HepG2 (cell line): ENCODE results near the gene TRIM15. TPM values are rescaled to one million over a fixed set of nuclear protein-coding genes. Genes with fewer than 3 reads are reported as not detected.

Source experiments
- ATAC-seq: fragments of 200-7000 bp; cut with Tn5 transposase; 3 replicates; pipeline ENCODE4 v1.9.1; 2020; ENCODE audit warnings: mild to moderate bottlenecking, moderate library complexity
- BruUV-seq: library from RNA; stranded (reverse); fragments of 400-500 nt; replicated peaks from 2 replicates; lab custom pipeline; 2021; lab: Mats Ljungman, UMichigan
- CTCF ChIA-PET: fragments of 300-600 bp; formaldehyde crosslinking; extraction: SDS; loops from one replicate; lab custom pipeline; 2021; ENCODE audit warnings: low total read pairs, inconsistent platforms, low intra/inter-chr PET ratio; lab: Yijun Ruan, JAX
- POLR2A ChIA-PET: fragments of 350-600 bp; sonication (Branson Sonifier 250); formaldehyde crosslinking; loops from one replicate; lab custom pipeline; 2020; ENCODE audit warnings: antibody characterized with exemption, inconsistent platforms; lab: Yijun Ruan, JAX
- DNase-seq: peaks from one replicate; pipeline ENCODE4 v3.0.0-alpha.2; 2015; ENCODE audit warnings: low spot score
- FAIRE-seq: peaks from 3 replicates; lab custom pipeline; 2011; peaks lifted over from hg19 to GRCh38; lab: Jason Lieb, UNC
- H2AFZ ChIP-seq: one replicate; pipeline ENCODE4 v1.6.1; 2011; ENCODE audit warnings: low read length, inconsistent platforms
- H3K27ac ChIP-seq: fragments of 300-600 bp; 3 replicates; pipeline ENCODE4 v1.8.0; 2011; ENCODE audit warnings: mixed run types, mild to moderate bottlenecking, mixed read lengths, low read length, inconsistent platforms; ENCODE audit not compliant: insufficient read depth; ENCODE audit errors: extremely low read length
- H3K27me3 ChIP-seq, 2 experiments: fragments of 200-600 bp in 1 of 2; 2 replicates in 1 of 2; 3 replicates in 1 of 2; pipeline versions ENCODE4 v1.6.0 to v1.8.0; 2011; ENCODE audit warnings: low read length in 2 of 2, mild to moderate bottlenecking in 2 of 2, moderate library complexity in 2 of 2, inconsistent platforms in 1 of 2; ENCODE audit not compliant: insufficient read depth in 2 of 2, control insufficient read depth in 1 of 2
- H3K36me3 ChIP-seq, 2 experiments: fragments of 200-600 bp in 1 of 2; replicated peaks in 1 of 2; 2 replicates in 1 of 2; 3 replicates in 1 of 2; pipeline versions ENCODE4 v1.5.1 to v1.8.0; 2011; ENCODE audit warnings: low read length in 2 of 2, inconsistent platforms in 1 of 2; ENCODE audit not compliant: insufficient read depth in 2 of 2, control insufficient read depth in 1 of 2
- H3K4me1 ChIP-seq: 2 replicates; pipeline ENCODE4 v1.5.1; 2012; ENCODE audit warnings: low read length, inconsistent platforms; ENCODE audit not compliant: insufficient read depth
- H3K4me2 ChIP-seq: 2 replicates; pipeline ENCODE4 v1.6.0; 2011; ENCODE audit warnings: low read depth, low read length, inconsistent platforms
- H3K4me3 ChIP-seq, 3 experiments: fragments of 200-600 bp in 1 of 3; sonication (generic), shearing (Covaris generic) in 1 of 3; replicated peaks in 1 of 3; 2 replicates each; pipeline ENCODE4 v1.5.1; 2011 to 2016; ENCODE audit warnings: low read length in 3 of 3, inconsistent platforms in 2 of 3, low read depth in 2 of 3, mild to moderate bottlenecking in 2 of 3, control low read depth in 1 of 3, mixed read lengths in 1 of 3; ENCODE audit not compliant: insufficient read depth in 1 of 3
- H3K79me2 ChIP-seq: one replicate; pipeline ENCODE4 v1.6.1; 2011; ENCODE audit warnings: low read length, inconsistent platforms; ENCODE audit not compliant: insufficient read depth
- H3K9ac ChIP-seq: 2 replicates; pipeline ENCODE4 v1.6.0; 2011; ENCODE audit warnings: mild to moderate bottlenecking, low read depth, low read length, inconsistent platforms; ENCODE audit not compliant: insufficient read depth
- H3K9me3 ChIP-seq: 2 replicates; pipeline ENCODE4 v1.5.1; 2012; ENCODE audit warnings: mild to moderate bottlenecking, low read length
- H4K20me1 ChIP-seq: 2 replicates; pipeline ENCODE4 v1.6.0; 2011; ENCODE audit warnings: inconsistent platforms, mild to moderate bottlenecking, low read length, moderate library complexity; ENCODE audit not compliant: insufficient read depth
- FIP1L1 ChIP-seq: fragments of 200-400 bp; formaldehyde crosslinking; IDR thresholded peaks from 2 replicates; pipeline ENCODE4 v1.6.1; 2018; ENCODE audit warnings: low read depth, mild to moderate bottlenecking, low read length, moderate library complexity, borderline replicate concordance; ENCODE audit not compliant: insufficient read depth
- GTF2F1 ChIP-seq: fragments of 150-350 bp; IDR thresholded peaks from 2 replicates; pipeline ENCODE4 v1.6.1; 2014; ENCODE audit warnings: low read length
- MAFK ChIP-seq, 2 experiments: IDR thresholded peaks in 1 of 2; conservative IDR thresholded peaks in 1 of 2; 2 replicates each; pipeline ENCODE4 v1.6.1; 2011; ENCODE audit warnings: improper control_type of control experiment in 2 of 2, low read length in 2 of 2
- NCOA5 ChIP-seq: sonication (generic); formaldehyde crosslinking; IDR thresholded peaks from 2 replicates; pipeline ENCODE4 v1.4.0; 2020; ENCODE audit warnings: missing genetic modification reagents
- RBM22 ChIP-seq: fragments of 200-400 bp; formaldehyde crosslinking; optimal IDR thresholded peaks from 2 replicates; pipeline ENCODE3; 2017; ENCODE audit warnings: mild to moderate bottlenecking, low read length, moderate library complexity
- SP5 ChIP-seq: IDR thresholded peaks from 2 replicates; pipeline ENCODE4 v1.6.1; 2016; ENCODE audit warnings: low read depth, borderline replicate concordance
- TMF1 ChIP-seq: sonication (generic); formaldehyde crosslinking; IDR thresholded peaks from 2 replicates; pipeline ENCODE4 v1.8.1; 2022; ENCODE audit warnings: low read depth, missing genetic modification reagents
- ZC3H13 ChIP-seq: sonication (generic); formaldehyde crosslinking; IDR thresholded peaks from 2 replicates; pipeline ENCODE4 v1.8.1; 2023; ENCODE audit warnings: mild to moderate bottlenecking, missing genetic modification reagents, moderate library complexity
- ZFP36L1 ChIP-seq: sonication (generic); formaldehyde crosslinking; IDR thresholded peaks from 2 replicates; pipeline ENCODE4 v1.8.0; 2022; ENCODE audit warnings: mild to moderate bottlenecking, missing genetic modification reagents, moderate library complexity
- ZNF605 ChIP-seq: sonication (generic); formaldehyde crosslinking; IDR thresholded peaks from 2 replicates; pipeline ENCODE4 v1.8.0; 2022; ENCODE audit warnings: mild to moderate bottlenecking, missing genetic modification reagents
- ZNF782 ChIP-seq: sonication (generic); formaldehyde crosslinking; IDR thresholded peaks from 2 replicates; pipeline ENCODE4 v1.4.0; 2020; ENCODE audit warnings: missing genetic modification reagents, mild to moderate bottlenecking, borderline replicate concordance
- WGBS: methylation state at CpG from one replicate; pipeline ENCODE4 v1.1.6; 2017; ENCODE audit warnings: low lambda C conversion rate; 5-methylcytosine and 5-hydroxymethylcytosine counted together
- in situ Hi-C: cut with HindIII; loops from 2 replicates; pipeline ENCODE4 v1.10.0; 2017; ENCODE audit warnings: low pct_unique_long_range_greater_than_20kb; ENCODE audit not compliant: extremely low pct_ligation_motif_present
- intact Hi-C: fragments of 100-400 bp; cut with micrococcal nuclease; formaldehyde crosslinking; loops from one replicate; pipeline ENCODE4 v1.10.0; 2022; ENCODE audit not compliant: unreplicated experiment
- polyA plus RNA-seq, 8 experiments: library from polyadenylated mRNA; depleted of rRNA in 3 of 8; stranded (reverse) in 7 of 8; unstranded in 1 of 8; fragments of >200 nt; fragmentation: Illumina TruSeq in 4 of 8; extraction: Trizol in 4 of 8; gene quantifications; 2 replicates each; pipeline versions ENCODE4 v1.2.1 to v1.2.3, GENCODE V29; 2011 to 2016; ENCODE audit warnings: low read depth in 4 of 8, missing spikeins in 1 of 8, mixed read lengths in 1 of 8; ENCODE audit not compliant: insufficient read depth in 1 of 8
- total RNA-seq, 5 experiments: library from RNA; depleted of rRNA; stranded (reverse); fragments of >200 nt; fragmentation: Illumina TruSeq; extraction: Trizol; gene quantifications; 2 replicates each; pipeline ENCODE4 v1.2.3, GENCODE V29; 2016; ENCODE audit warnings: low read depth in 1 of 5
- TF ChIP-seq, protein P1 (sequence below): sonication (generic); formaldehyde crosslinking; IDR thresholded peaks from 2 replicates; pipeline ENCODE4 v1.4.0; 2020; ENCODE audit warnings: missing genetic modification reagents
- TF ChIP-seq, protein P2 (sequence below): sonication (generic); formaldehyde crosslinking; IDR thresholded peaks from 2 replicates; pipeline ENCODE4 v1.8.1; 2023; ENCODE audit warnings: mild to moderate bottlenecking, moderate library complexity, missing genetic modification reagents
- TF ChIP-seq, protein P3 (sequence below): sonication (generic); formaldehyde crosslinking; IDR thresholded peaks from 2 replicates; pipeline ENCODE4 v1.8.0; 2022; ENCODE audit warnings: missing genetic modification reagents, mild to moderate bottlenecking, inconsistent platforms, borderline replicate concordance

The TRIM15 gene
- total and polyA plus RNA-seq, 2 of the 13 experiments (the other 11 are each of a cell fraction or from before 2014, with no cell fraction given), result 35.1 to 38.2 TPM

DNA sequence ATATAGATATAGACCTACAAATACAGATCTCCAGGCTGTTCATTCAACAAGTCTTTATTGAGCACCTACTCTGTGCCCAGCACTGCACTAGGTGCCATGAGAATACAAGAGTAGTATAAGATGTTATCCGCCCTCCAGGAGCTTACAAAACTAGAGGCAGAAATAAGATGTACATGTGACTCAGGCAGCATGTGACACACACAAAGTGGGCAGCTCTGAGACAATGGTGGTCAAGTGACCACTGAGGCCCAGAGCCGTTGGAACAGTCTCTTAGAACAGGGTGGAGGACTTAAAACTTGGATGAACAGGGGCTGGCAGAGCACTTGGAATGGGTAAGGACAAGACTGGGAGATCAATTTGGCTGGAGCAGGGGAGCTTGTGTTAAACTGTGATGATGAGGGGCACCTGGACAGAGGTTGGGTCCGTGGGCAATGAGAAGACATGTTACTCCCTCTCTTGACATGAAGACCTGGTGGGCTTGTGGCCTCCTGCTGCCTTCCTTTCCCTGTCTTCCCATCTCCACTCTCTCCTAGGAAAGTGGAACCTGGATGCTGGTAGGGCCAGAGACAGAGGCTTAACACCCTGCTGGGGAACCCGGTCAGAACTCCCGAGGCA lies 21.2 kb downstream of the TRIM15 start:
- BruUV-seq, result no TSS peak
- no peak for DNase-seq
- Histone ChIP-seq H3K9me3 (peaks cover 4% of the 10 kb centered on the region), H3K27ac (no peak overlapping the region), H4K20me1 (no peaks in the 10 kb centered on the region), H3K36me3 (peaks cover 13 to 39% of the 10 kb centered on the region in 2 experiments), H3K4me1 (peaks cover 7% of the 10 kb centered on the region), H3K27me3 (no peaks in the 10 kb centered on the region), H3K4me3 (no peak overlapping the region), H3K79me2 (no peaks in the 10 kb centered on the region), H2AFZ (no peak overlapping the region), H3K4me2 (no peak overlapping the region), H3K9ac (no peak overlapping the region)
- 84% methylated on average over 5 of the region's 5 CpGs for WGBS
- in situ Hi-C loops (no loop called here), intact Hi-C loops (no loop called here)
- ChIA-PET POLR2A (no interaction called here), CTCF (no interaction called here)
- TF ChIP-seq ZC3H13 (CRISPR knock-in tag) (peak; percentile 64; the same call in 1 of the 2 replicates), ZNF782 (CRISPR knock-in tag) (no peak), ZNF605 (CRISPR knock-in tag) (0 out of 2 replicates have a peak, but pooled peaks have one; percentile 45), NCOA5 (CRISPR knock-in tag) (peak; percentile 59; the same call in 1 of the 2 replicates)
- TF ChIP-seq, protein P1, sequence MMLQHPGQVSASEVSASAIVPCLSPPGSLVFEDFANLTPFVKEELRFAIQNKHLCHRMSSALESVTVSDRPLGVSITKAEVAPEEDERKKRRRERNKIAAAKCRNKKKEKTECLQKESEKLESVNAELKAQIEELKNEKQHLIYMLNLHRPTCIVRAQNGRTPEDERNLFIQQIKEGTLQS (CRISPR knock-in tag), result no peak
- no peak for FAIRE-seq
- no peak for ATAC-seq

DNA sequence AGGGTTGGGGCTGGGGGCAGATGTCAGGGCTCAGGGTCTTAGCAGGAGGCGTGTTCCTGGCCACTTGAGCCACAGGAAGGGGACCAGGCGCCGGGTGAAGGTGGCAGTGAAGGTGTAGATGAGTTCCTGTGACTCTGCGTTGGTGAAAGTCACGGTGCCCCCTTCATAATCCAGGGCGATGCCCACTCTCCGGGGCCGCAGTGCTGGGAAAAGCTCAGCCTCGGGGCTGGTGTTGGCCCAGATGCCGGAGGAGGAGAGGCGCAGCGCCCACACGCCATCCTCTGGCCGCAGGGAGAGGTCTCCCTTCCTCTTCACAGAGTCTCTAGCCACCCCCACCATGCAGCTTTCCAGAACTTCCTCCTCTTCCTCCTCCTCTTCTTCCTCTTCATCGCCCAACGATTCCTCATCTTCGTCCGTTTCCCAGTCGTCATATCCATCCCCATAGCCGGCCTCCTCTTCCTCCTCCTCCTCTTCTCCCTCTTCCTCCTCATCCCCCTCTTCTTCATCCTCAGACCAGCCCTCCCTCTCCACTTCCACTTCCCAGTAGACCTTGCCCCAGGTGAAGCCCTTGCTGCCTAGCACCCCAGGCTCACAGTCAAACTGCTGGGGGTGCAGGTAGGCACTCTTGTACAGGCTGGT lies 22.6 kb downstream of the TRIM15 start:
- Histone ChIP-seq H3K27ac (no peak overlapping the region), H3K36me3 (peaks cover 24 to 54% of the 10 kb centered on the region in 2 experiments), H4K20me1 (no peaks in the 10 kb centered on the region), H3K27me3 (no peaks in the 10 kb centered on the region), H2AFZ (no peak overlapping the region), H3K4me1 (peaks cover 5% of the 10 kb centered on the region; the same call in 1 of the 2 replicates), H3K4me3 (no peak overlapping the region), H3K9ac (no peak overlapping the region), H3K4me2 (no peak overlapping the region), H3K9me3 (no peaks in the 10 kb centered on the region), H3K79me2 (no peaks in the 10 kb centered on the region)
- DNase-seq (no peak), FAIRE-seq (no peak), ATAC-seq (peak; percentile 20)
- intact Hi-C loops (no loop called here), in situ Hi-C loops (no loop called here)
- ChIA-PET CTCF (no interaction called here), POLR2A (interaction anchor here (1.4 kb wide), 1 partner anchor 21 kb away, joined by 3 read pairs; no protein-coding TSS in a partner anchor)
- TSS peak; percentile 67 for BruUV-seq
- 93% methylated on average over 17 of the region's 20 CpGs for WGBS
- TF ChIP-seq RBM22, result peak; percentile 40
- TF ChIP-seq, protein P2, sequence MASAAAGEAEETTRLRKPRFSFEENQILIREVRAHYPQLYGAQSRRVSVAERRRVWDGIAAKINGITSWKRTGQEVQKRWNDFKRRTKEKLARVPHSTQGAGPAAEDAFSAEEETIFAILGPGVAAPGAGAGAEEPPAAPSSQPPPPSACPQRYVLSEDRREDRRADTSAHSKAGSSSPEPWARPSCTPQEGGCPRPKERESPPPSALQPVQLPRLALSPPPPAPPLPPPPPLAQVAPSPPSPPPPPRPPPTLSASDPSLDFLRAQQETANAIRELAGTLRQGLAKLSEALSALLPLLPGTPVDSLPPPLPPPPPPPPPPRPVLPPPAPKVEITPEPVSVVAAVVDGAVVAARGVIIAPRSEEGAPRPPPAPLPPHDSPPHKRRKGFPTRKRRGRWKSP (CRISPR knock-in tag), result no peak
- TF ChIP-seq, protein P3, sequence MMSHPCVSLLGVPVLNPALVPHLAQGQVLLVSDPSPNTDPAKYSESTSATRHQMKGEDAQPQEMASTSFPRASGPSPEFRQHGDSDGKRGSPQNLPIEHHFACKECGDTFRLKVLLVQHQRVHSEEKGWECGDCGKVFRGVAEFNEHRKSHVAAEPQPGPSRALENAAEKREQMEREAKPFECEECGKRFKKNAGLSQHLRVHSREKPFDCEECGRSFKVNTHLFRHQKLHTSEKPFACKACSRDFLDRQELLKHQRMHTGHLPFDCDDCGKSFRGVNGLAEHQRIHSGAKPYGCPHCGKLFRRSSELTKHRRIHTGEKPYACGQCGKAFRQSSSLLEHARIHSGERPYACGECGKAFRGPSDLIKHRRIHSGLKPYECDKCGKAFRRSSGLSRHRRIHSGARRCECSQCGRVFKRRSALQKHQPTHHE (CRISPR knock-in tag), result no peak
- no peak for TF ChIP-seq GTF2F1
- TF ChIP-seq FIP1L1, result no peak
- TF ChIP-seq SP5 (CRISPR knock-in tag), result no peak
- no peak for TF ChIP-seq TMF1 (CRISPR knock-in tag)
- TF ChIP-seq ZFP36L1 (CRISPR knock-in tag), result no peak
- no peak for TF ChIP-seq MAFK (conservative IDR thresholded peaks at IDR 0.05 in 1 of 2, IDR thresholded peaks at IDR 0.05 in 1 of 2; ENCODE audit: low read length in 2 of 2)
